Colonic mucosa (tissue), 4 donors: ENCODE results near the gene DCP1A. TPM values are rescaled to one million over a fixed set of nuclear protein-coding genes. Genes with fewer than 3 reads are reported as not detected.

Experiments used
- DNase-seq: peaks from one replicate; pipeline ENCODE4 v3.0.0-alpha.2; 2020
- H3K27ac ChIP-seq: fragments of 200-600 bp; one replicate; pipeline ENCODE4 v1.8.0; 2021
- H3K27me3 ChIP-seq: fragments of 200-600 bp; one replicate; pipeline ENCODE4 v1.8.0; 2021
- H3K36me3 ChIP-seq: fragments of 200-600 bp; one replicate; pipeline ENCODE4 v1.8.0; 2021
- H3K4me1 ChIP-seq: fragments of 200-600 bp; one replicate; pipeline ENCODE4 v1.8.0; 2021; ENCODE audit warnings: mild to moderate bottlenecking
- H3K4me3 ChIP-seq: fragments of 200-600 bp; one replicate; pipeline ENCODE4 v1.8.0; 2021
- H3K9ac ChIP-seq, 2 donors: one replicate each; pipeline ENCODE4 v1.7.0; 2013; ENCODE audit warnings: control low read depth in 2 of 2, low read depth in 2 of 2, low read length in 2 of 2
- H3K9me3 ChIP-seq: fragments of 200-600 bp; one replicate; pipeline ENCODE4 v1.8.0; 2021
- intact Hi-C: fragments of 100-400 bp; cut with DNase I; formaldehyde crosslinking; loops from one replicate; pipeline ENCODE4 v1.14.1; 2022
- total RNA-seq, 2 donors: library from RNA; stranded (reverse); fragmentation: NEBNext Ultra II Directional in 1 of 2; extraction: Animal tissue kit (Norgen Biotek cat#: 25700) in 1 of 2; gene quantifications; one replicate each; pipeline ENCODE4 v1.2.1, GENCODE V29; 2021
- TF ChIP-seq, protein P1 (sequence below): fragments of 200-600 bp; IDR thresholded peaks from one replicate; pipeline ENCODE4 v1.8.0; 2022; ENCODE audit warnings: antibody characterized with exemption, mild to moderate bottlenecking
- donor health status: healthy.
- donor health status: DM: no; HTN: no; CAD: no.
- donor health status: DM: no; HTN: no; CAD: no.

DCP1A gene
- total RNA-seq, 2 donors from 2014 or later = 20.6 to 24.5 TPM

DNA sequence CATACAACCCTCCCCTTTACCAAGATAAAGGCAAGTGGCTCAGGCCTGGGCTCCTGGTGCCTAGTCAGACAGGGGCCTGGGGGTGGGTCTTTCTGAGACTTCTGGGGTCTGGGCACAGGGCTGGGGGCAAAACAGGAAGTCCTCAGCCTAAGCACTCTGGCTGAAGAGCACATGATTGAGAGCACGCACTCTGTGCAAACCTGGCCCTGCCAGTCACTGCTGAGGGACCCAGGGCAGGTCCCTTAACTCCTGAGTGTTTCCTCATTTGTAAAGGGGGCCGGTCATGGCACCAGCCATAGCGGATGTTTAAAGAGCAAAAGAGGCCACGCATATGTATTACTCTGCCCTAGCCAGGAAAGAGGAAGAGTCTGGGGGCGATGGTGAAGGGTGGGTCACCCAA is 107.5 kb downstream of the DCP1A start:
- Histone ChIP-seq H3K4me1 (peaks cover 19% of the 10 kb centered on the region), H3K36me3 (peaks cover 28% of the 10 kb centered on the region), H3K27me3 (no peaks in the 10 kb centered on the region)

GRCh38 chr3:53238886-53239285 is 108.5 kb downstream of the DCP1A start:
- no peak for DNase-seq
- Histone ChIP-seq H3K36me3 (peaks cover 32% of the 10 kb centered on the region), H3K4me1 (peaks cover 19% of the 10 kb centered on the region), H3K9me3 (no peaks in the 10 kb centered on the region), H3K9ac (no peak overlapping the region), H3K27me3 (no peaks in the 10 kb centered on the region), H3K27ac (peak overlapping the region; percentile 87), H3K4me3 (no peak overlapping the region)
- intact Hi-C loops = no loop called here
- TF ChIP-seq, protein P1, sequence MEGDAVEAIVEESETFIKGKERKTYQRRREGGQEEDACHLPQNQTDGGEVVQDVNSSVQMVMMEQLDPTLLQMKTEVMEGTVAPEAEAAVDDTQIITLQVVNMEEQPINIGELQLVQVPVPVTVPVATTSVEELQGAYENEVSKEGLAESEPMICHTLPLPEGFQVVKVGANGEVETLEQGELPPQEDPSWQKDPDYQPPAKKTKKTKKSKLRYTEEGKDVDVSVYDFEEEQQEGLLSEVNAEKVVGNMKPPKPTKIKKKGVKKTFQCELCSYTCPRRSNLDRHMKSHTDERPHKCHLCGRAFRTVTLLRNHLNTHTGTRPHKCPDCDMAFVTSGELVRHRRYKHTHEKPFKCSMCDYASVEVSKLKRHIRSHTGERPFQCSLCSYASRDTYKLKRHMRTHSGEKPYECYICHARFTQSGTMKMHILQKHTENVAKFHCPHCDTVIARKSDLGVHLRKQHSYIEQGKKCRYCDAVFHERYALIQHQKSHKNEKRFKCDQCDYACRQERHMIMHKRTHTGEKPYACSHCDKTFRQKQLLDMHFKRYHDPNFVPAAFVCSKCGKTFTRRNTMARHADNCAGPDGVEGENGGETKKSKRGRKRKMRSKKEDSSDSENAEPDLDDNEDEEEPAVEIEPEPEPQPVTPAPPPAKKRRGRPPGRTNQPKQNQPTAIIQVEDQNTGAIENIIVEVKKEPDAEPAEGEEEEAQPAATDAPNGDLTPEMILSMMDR = no peak

More for the DNA sequence above, 107.5 kb downstream of the DCP1A start:
- no peak overlapping the region for H3K27ac ChIP-seq
- TF ChIP-seq, protein P1 = no peak
- no peak for DNase-seq
- no peak overlapping the region for H3K9ac ChIP-seq
- no peak overlapping the region for H3K4me3 ChIP-seq
- intact Hi-C loops = no loop called here
- H3K9me3 ChIP-seq = no peaks in the 10 kb centered on the region

GRCh38 chr3:53238051-53238850 is 109.1 kb downstream of the DCP1A start:
- Histone ChIP-seq H3K4me3 (no peak overlapping the region), H3K27ac (peak overlapping the region; percentile 87), H3K4me1 (peaks cover 19% of the 10 kb centered on the region), H3K9me3 (no peaks in the 10 kb centered on the region), H3K9ac (peak overlapping the region in 1 of 2 donors; percentile 36), H3K36me3 (peaks cover 32% of the 10 kb centered on the region), H3K27me3 (no peaks in the 10 kb centered on the region)
- TF ChIP-seq, protein P1 = no peak
- DNase-seq = peak; percentile 72
- intact Hi-C loops = no loop called here

- TF ChIP-seq, protein P1 = no peak
- Histone ChIP-seq H3K27ac (peak overlapping the region; percentile 52), H3K9me3 (no peaks in the 10 kb centered on the region), H3K4me1 (peaks cover 19% of the 10 kb centered on the region), H3K36me3 (peaks cover 27% of the 10 kb centered on the region), H3K27me3 (no peaks in the 10 kb centered on the region), H3K9ac (peak overlapping the region in 1 of 2 donors; percentile 4), H3K4me3 (no peak overlapping the region)
- DNase-seq = peak; percentile 62
- intact Hi-C loops = no loop called here
Observed at GRCh38 chr3:53236112-53236841, 111.1 kb downstream of the DCP1A start.

- H3K27me3 ChIP-seq = no peaks in the 10 kb centered on the region
- intact Hi-C loops = no loop called here
- H3K4me1 ChIP-seq = peaks cover 19% of the 10 kb centered on the region
- TF ChIP-seq, protein P1 = no peak
- no peak for DNase-seq
- no peaks in the 10 kb centered on the region for H3K9me3 ChIP-seq
- H3K27ac ChIP-seq = no peak overlapping the region
- H3K9ac ChIP-seq = no peak overlapping the region
- no peak overlapping the region for H3K4me3 ChIP-seq
- H3K36me3 ChIP-seq = peaks cover 24% of the 10 kb centered on the region
Observed at GRCh38 chr3:53235545-53235944, 111.8 kb downstream of the DCP1A start.
